NCI-H748 (cell line): ENCODE measurements around the gene SCP2.
"Not testable (repeated sequence)": the region's sequence is repeated elsewhere in the genome, so short reads cannot be mapped to it uniquely, and the experiment has no call there.

Source experiments
- DNase-seq: peaks from one replicate; lab custom pipeline; 2025; ENCODE audit not compliant: unreplicated experiment; lab: John Stamatoyannopoulos, UW

SCP2 gene

DNA sequence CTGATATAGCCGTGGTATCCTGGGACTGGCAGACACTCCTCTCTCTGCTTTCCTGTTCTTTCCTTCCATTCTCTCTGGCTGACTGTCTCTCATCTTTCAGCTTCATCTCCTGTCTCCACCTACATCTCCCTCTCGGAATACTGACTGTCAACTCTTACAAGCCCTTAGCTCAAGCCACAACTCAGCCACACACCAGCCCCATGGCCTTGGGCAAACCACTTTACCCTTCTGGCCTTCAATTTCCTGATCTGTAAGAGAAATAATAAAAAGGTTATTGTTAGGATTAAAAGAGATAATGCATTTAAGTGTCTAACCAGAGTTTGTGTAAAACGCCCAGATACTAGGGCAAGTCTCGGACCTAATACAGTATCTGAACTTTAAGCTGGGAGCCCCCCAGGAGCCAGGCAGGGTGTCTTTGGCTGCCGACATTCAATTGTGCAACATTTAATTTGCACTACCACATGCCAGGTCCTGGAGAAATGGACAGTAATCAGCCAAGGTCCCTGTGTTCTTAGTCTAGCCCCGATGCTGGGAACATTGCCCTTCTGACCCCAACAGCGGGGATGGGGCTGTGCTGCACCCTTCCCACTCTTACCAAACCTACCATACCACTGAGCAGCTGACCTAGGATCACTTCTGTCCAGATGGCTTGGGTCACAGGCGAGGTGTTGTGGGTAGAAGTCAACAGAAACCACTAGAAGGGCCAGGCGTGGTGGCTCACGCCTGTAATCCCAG is 10.7 kb upstream of the SCP2 start:
- no peak for DNase-seq

DNA sequence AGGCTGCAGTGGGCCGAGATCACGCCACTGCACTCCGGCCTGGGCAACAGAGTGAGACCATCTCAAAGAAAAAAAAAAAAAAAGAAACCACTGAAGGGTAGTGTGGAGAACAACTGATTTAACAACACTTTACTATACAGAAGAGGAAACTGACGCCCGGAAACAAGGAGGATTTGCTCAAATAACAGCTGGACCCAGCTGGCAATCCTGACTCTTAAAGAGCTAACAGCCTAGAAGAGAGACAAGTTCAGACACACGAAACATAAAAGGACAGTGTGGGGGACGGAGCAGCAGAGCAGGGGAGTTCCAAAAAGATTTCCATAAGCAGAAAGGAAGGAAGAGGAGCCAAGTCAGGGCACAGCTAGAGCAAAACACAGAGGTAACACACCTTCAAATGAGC is 9.9 kb upstream of the SCP2 start:
- DNase-seq: no peak

DNA sequence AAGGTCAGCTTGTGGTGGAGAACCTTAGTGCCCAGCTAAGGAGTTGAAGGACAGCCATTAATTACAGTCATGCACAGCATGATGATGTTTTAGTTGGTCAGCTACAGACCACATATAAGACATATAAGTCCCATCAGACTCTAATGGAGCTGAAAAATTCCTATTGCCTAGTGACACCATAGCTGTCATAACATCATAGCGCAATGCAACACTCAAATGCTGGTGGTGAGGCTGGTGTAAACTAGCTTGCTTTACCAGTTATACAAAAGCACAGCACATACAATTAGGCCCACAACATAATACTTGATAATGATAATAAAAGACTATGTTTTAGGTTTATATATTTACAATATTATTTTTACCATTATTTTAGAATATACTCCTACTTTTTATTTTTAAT is 9.5 kb upstream of the SCP2 start:
- no peak for DNase-seq

DNA sequence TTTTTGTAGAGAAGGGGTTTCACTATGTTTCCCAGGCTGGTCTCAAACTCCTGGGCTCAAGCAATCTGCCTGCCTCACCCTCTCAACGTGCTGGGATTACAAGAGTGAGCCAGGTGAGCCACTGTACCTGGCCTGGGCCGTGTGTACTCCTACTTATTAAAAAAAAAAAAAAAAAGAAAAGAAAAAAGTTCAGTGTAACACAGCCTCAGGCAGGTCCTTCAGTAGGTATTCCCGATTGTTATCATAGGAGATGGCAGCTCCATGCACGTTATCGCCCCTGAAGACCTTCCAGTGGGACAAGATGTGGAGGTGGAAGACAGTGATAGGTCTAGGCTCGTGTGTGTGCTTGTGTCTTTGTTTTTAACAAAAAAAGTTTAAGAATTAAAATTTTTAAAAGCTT is 8.9 kb upstream of the SCP2 start:
- no peak for DNase-seq

DNA sequence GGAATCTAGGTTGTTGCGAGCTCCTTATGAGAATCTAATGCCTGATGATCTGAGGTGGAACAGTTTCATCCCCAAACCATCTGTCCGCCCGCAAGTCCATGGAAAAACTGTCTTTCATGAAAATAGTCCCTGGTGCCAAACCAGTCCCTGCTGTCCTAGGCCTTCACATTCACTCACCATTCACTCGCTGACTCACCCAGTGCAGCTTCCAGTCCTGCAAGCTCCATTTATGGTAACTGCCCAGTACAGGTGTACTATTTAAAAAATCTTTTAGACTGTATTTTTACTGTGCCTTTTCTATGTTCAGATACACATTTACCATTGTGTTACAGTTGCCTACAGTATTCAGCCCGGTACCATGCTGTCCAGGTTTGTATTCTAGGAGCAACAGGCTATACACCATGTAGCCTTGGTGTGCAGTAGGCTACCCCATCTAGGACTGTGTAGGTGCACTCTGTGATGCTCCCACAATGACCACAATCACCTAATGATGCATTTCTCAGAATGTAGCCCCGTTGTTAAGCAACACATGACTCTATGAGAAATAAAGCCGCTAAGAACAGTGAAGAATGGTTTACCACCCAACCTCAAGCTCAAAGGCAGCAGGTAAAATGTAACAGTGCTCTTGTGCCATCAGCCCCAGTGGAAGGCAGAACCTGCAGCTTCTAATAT is 7.9 kb upstream of the SCP2 start:
- DNase-seq: no peak

DNA sequence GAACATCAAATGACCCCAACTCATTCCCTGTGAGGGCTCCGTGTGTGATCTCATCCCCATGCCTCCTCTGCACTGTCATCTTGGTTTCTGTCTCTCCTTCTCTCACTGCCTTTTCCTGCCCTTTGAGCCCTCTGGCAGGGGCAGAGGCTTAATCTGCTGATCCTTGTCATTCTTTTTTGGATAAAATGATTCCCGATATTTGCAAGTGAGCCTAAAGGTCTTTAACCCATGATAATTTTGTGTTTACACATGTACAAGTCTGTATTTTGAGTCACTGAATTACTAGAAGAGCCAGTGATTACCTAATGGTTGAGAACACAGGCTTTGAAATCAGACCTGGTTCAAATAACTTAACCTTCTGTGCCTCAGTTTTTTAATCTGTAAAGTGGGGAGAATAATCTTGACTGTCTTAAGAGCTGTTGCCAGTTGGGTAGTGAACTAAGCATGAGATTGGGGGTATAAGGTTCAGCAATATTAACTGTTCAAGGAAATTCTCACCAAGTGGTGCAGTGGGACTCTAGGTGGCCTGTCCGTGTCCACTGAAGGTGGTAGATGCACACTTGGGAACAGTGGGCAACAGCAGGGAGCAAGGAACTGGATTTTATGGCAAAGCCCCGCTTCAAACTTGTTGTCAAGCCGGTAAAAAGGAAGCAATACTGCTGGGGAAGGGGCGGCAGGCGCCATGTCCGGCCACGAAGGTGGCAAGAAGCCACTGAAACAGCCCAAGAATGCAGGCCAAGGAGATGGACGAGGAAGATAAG is 7.2 kb upstream of the SCP2 start:
- DNase-seq: no peak

DNA sequence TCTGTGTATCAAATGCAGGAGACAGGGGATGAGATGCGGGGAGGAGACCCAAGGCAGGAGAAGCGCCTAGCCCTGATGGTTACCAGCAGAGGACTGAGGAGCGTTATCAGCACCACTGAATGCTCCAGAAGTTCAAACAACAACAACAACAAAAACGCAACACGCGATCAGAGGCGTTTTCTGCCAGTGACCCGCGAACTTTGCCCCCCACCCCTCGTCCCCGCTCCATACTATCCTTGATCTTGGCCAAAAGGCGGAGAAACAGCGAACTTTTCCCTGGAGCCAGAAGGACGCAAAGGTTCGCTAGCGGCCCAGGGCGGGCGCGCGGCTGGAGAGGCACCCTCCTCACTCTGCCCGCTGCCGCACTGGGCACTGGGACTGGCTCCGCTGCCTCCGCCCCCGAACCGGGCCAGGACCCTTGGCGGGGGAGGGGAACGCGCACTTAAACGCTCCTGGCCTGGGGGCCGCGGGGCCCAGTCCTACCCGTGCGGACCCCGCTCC is 6.2 kb upstream of the SCP2 start:
- DNase-seq: no peak

DNA sequence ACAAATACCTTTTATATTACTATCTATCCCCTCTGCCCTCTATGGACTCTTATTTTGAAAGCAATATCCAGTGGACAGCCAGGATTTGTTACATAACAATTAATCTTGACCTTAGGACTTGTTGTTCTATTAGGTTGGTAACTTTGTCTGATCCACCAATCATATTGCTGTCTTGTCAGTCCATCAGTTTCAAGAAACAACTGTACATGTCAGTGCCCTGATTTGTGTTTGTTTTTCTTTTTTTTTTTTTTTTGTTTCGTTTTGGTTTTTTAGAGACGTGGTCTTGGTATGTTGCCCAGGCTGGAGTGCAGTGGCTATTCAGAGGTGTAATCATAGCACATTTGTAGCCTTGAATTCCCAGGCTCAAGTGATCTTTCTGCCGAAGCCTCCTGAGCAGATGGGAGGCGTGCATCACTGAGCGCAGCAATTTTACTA is 1.5 kb upstream of the SCP2 start:
- DNase-seq: no peak

DNA sequence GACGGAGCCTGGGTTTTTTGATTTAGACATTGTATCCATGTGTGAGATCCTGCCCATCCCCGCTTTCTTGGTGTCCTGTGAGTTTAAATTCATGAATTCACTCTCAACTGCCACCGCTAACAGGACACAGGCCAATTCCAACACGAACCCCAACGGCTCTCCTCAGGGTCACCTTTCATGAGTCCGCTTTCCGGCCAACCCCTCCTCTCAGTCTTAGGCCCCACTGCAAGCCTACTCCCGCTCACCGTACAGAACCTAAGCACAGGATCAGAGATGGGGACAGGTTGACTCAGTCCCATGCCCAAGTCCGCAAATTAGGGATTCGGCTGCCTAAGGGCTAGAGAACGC is 238 bp upstream of the SCP2 start:
- no peak for DNase-seq

DNA sequence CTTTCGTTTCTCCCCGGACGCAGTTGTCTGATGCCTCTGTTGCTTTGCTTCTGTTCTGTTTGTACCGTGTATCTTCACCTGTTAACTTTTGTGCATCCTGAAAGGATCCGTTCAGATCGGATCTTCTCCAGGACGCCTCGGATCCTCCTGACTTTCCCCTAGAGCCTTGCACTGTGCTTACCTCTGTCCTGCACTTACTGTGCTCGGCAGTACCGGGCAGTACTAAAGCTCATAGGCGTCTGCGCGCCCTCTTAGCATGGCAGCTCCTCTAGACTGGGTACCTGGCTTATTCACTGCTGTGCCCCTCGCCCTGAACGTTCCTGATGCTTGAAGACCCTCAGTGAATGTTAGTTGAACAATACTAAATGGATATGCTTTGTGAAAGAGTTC is 934 bp downstream of the SCP2 start:
- no peak for DNase-seq

DNA sequence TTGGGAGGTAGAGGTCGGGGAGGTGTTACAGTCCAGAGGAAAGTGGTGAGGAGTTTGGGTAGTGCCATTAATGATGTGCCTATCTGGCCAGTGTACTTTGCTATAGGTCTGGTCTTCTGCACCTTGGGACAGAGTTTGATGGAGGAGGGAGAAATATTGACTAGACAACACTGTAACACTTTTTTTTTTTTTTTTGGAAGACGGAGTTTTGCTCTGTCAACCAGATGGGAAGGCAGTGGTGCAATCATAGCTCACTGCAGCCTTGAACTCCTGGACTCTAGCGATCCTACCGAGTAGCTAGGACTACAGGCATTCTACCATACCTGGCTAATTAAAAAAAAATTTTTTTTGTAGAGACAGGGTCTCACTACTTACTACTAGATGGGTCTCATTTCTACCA is 1.9 kb downstream of the SCP2 start:
- DNase-seq: no peak

DNA sequence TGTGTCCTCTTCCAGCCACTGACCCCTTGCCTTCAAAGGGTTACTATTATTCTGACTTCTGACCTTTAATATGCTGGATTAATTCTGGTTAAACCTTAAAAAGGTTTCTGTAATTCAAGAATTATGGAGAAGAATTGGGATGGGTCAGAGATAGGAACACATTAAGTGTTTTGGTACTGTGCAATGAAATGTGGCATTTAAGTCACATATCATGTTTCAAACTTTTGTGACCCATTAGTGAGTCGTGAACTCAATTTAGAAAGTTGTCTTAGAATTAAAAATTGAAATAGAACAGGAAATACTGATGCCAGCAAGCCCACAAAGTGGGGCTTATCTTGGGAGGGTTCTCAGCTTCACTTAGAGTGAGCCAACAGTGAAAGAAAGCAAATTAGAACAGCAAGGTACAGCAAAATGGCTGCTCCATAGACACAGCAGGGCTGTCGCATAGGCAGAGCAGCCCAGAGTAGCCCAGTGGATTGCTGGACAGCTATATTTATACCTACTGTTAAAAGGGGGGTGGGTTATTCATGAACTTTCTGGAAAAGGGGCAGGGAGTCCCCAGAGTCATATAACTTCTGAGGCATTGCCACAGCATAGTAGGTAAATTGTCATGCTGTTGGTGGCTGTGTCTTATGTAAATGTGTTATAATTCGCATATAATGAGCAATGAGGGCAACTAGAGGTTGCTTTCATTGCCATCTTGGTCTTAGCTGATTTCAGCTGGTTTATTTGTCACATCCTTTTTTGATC is 10.5 kb downstream of the SCP2 start:
- no peak for DNase-seq

DNA sequence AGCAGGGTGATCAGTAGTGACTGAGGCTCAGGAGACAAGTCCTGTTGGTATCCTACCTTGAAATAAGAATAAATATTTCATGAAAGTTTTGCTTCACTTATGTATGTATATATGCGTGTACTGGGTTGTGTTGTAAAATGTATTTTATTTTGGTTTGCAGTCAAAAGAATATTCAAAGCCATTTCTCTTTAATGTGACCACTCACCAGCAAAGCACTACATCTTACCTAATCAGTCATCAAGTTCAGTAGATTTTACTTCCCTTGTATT is 11.0 kb downstream of the SCP2 start:
- DNase-seq: no peak

DNA sequence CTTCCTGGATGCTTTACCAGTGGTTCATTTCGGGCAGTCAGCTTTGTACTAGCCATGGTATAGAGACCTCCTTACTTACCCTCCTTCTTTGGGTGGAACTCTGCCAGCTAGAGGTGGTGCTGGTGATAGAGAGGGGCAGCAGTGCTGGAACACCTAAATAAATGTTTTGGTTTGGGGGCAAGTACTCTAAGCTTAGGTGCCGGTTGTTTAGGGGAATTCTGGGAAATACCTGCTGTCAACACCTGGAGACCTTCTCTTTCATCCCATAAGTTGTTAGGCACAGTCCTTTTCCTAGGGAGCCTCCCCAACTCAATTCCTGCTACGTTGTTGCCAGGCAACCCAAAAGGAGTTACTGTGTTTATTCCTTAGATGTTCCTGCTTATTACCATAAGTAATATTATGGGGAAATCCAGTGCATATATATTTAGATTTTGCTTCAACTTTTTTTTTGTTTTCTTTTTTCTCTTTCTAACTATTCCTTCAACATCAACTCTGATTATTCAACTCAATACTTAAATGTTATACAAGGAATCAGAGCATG is 16.9 kb downstream of the SCP2 start:
- DNase-seq: no peak

DNA sequence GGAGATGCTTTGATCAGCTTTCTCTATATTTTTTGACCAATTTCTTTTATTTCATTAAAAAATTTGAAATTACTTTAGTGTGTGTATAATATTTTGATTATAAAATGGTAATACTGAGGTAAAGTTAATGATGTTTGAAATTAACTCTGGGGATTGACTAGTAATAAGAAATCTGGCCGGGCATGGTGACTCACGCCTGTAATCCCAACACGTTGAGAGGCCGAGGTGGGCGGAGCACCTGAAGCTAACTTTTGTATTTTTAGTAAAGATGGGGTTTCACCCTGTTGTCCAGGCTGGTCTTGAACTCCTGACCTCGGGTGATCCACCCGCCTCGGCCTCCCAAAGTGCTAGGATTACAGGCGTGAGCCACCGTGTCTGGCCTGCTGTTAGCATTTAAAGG is 17.5 kb downstream of the SCP2 start:
- DNase-seq: no peak

DNA sequence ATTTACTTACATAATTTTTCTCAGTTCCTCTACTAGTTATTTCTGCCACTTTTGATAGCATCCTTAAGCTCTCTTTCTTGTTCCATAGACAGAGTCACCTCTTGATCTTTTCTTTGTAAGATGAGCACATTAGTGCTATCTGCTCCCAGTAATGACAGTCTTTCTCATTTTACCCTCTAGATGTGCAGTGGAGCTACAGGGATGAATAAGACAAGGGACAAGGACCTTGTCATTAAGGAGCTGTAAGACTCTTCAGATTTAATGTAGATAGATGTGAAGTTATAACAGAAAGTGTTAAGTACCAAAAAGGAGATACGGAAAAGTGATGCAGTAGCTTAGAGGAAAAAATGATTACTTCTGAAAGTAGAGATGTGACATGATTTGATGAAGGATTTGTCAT is 20.4 kb downstream of the SCP2 start:
- DNase-seq: no peak

DNA sequence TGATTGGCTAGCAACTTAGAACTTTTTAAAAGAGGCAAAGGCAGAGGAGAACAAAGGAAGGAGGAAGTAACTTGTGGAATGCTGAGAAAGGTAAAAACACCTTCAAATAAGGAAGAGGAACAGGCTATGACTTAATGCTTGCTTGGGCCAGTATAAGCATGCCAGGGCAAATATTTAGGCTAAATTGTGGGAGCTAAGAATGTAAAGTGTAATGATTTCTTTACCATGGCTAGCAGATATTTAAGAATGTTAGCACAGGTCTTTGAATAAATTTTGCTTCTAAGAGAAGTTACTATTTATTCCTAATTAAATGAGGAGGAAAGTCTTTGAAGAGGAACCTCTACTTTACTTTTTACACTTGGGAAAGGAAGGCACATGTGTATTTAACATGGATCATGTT is 22.5 kb downstream of the SCP2 start:
- not testable (repeated sequence) for DNase-seq

DNA sequence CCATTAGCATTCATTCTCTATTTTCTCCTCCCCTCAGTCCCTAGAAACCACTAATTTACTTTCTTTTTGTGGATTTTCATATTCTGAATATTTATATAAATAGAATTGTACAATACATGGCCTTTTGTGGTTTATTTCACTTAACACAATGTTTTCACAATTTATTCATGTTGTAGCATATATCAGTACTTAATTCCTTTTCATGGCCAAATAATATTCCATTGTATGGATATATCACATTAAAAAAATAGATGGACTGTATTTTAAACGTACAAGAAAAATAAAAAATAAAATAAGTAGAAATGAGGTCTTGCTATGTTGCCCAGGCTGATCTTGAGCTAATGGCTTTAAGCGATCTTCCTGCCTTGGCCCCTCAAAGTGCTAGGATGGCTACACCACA is 25.0 kb downstream of the SCP2 start:
- no peak for DNase-seq

DNA sequence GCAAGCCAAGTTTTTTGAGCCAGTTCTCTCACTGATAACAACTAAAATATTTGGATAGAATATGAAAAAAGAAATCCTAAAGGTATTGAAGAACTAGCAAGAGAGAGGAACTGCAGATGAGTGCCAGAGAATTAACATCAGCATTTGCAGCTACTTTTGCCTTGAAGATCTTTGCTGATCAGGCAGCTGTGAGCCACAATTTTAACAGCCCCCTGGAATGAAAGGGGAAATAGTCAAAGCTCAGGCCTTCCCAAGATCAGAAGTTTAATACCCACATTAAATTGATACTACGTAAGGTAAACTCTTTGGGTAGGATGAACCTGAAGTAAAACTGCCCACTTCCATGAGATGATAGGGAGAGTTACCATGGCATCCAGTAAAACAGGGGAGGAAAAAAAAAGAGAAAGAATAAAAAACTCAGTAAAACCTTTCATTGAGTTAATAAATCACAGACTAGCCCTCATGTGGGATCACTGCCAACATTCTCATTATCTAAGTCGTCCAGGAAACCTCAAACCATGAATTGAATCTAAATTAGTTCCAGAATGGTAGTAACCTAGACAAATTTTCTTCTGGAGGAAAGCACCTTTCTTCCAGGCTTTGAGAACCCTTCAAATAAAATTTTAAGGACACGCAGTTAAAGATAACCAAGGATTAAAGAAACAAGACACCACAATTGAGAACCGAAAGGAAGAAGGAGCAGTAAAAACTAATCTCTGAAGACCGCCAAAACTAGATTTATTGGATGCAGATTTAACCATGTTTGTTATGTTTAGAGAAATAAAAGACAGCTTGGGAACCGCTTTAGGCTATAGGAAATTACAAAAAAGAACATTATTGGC is 28.3 kb downstream of the SCP2 start:
- DNase-seq: no peak

DNA sequence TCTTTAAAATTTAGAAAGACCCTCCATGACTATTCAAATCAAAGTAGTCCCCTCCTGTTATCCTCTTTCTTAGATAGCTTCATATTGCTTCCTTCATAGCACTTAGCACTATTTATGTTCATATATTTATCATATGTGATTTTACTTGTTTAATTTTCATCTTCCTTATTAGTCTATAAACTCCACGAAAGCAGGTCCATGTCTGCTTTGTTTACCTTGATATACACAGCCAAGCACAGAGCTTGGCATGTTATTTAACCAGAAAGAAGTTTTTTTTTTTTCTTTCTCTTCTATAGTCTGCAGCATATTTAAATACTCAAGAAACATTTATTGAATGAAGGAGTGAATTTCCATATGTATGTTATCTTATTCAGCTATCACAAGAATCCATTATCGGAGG is 36.0 kb downstream of the SCP2 start:
- no peak for DNase-seq

DNA sequence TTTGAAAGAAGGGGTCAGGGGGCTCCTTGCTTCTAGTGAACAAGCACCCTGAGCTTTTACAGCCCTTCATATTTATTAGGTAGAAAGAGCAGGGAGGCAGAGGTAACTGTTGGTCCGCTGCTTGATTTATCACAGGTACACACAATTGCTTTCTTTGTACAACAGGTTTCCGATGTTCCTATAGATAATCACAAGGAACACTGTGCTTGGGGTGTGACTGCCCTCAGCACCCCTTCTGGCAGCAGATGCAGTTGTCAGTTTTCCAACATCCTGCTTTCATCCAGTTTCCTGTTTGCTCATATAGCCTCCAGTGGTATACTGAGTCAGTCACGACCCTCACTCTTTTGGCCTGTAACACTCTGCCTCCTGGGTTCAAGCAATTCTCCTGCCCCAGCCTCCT is 40.6 kb downstream of the SCP2 start:
- no peak for DNase-seq
